ENCODE results near the gene C1D.

- no peak for TF ChIP-seq CTCF (conservative IDR thresholded peaks at IDR 0.05; ENCODE audit: low read depth in 2 of 2)
- no peak for TF ChIP-seq POLR2AphosphoS5 (IDR thresholded peaks at IDR 0.05; ENCODE audit: low read depth)
- no peak for TF ChIP-seq REST (IDR thresholded peaks at IDR 0.05; ENCODE audit: unreplicated experiment)
- no peak for TF ChIP-seq EZH2 (IDR thresholded peaks at IDR 0.05; ENCODE audit: low read depth, unreplicated experiment)
- no peak for TF ChIP-seq ZNF331 (CRISPR knock-in tag; IDR thresholded peaks at IDR 0.05; ENCODE audit: low read depth)
- TF ChIP-seq EZH2phosphoT487 (IDR thresholded peaks at IDR 0.05; ENCODE audit: unreplicated experiment), result no peak
- no peak for TF ChIP-seq CREB1 (CRISPR knock-in tag; IDR thresholded peaks at IDR 0.05; ENCODE audit: low read depth)
- no peak for TF ChIP-seq STAT1 (IDR thresholded peaks at IDR 0.05; ENCODE audit: unreplicated experiment)
- TF ChIP-seq ZNF114 (CRISPR knock-in tag; IDR thresholded peaks at IDR 0.05), result no peak
- no peak for TF ChIP-seq JUNB (IDR thresholded peaks at IDR 0.05; ENCODE audit: unreplicated experiment)
- no peak for TF ChIP-seq ZNF462 (CRISPR knock-in tag; IDR thresholded peaks at IDR 0.05)
- TF ChIP-seq ETS1 (IDR thresholded peaks at IDR 0.05), result no peak
- no peak for TF ChIP-seq NANOG (IDR thresholded peaks at IDR 0.05; ENCODE audit: borderline replicate concordance)
These were observed 16.6 kb downstream of the C1D start for GRCh38 chr2:68046224-68046623.

Measured in GM23338 (cell line).